ENCODE results near the gene WRAP73. TPM values are rescaled to one million over a fixed set of nuclear protein-coding genes. Genes with fewer than 3 reads are reported as not detected.

WRAP73 gene
- total and polyA plus RNA-seq, 9 of the 15 experiments (the other 6 are each of a cell fraction or from before 2014, with no cell fraction given) = 4.3 to 51.8 (median 30.1) TPM

DNA sequence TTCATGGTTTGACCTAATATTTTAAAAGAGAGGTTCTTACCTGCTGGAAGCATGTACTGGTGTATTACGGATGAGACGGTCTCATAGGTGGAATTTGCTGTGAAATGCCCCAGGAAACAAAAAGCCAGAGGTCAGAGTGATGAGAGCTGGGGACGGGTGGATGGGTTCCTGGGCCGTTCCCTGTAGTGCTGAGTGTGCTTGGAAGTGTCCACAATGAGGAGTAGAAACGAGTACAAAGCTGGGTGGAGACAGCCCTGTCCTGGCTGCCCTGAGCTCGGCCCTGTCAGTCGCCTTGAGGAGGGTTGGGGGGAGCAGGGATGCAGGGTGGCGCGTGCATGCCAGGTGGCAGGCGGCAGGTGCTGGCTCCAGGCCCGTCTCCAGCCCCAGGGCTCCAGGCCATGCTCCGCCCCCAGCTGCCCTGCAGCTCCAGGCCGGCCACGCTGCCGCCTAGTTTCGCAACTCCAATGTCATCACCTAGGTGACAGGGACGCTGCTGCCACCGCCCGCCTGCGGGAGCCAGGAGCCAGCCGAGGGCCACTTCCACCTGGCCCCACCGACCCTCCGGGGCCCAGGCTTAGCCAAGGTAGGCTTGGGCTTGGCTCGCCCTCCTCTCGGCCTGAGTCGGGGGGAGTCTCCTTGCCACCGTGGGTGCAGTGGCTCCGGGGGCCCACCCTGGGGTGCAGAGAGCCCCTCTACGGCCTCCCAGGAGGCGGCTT is 18.8 kb upstream of the WRAP73 start (continued):
- TF ChIP-seq, protein P1, sequence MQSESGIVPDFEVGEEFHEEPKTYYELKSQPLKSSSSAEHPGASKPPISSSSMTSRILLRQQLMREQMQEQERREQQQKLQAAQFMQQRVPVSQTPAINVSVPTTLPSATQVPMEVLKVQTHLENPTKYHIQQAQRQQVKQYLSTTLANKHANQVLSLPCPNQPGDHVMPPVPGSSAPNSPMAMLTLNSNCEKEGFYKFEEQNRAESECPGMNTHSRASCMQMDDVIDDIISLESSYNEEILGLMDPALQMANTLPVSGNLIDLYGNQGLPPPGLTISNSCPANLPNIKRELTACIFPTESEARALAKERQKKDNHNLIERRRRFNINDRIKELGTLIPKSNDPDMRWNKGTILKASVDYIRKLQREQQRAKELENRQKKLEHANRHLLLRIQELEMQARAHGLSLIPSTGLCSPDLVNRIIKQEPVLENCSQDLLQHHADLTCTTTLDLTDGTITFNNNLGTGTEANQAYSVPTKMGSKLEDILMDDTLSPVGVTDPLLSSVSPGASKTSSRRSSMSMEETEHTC (IDR thresholded peaks at IDR 0.05) = no peak
- TF ChIP-seq RAD21 (CRISPR knock-in tag; conservative IDR thresholded peaks at IDR 0.05 in 1 of 2, IDR thresholded peaks at IDR 0.05 in 1 of 2) (no peak), FOS (IDR thresholded peaks at IDR 0.05; ENCODE audit: extremely low read depth, insufficient read length) (no peak), RFX1 (IDR thresholded peaks at IDR 0.05) (peak; percentile 88), POLR3G (IDR thresholded peaks at IDR 0.05; ENCODE audit: extremely low read depth, insufficient read length, insufficient replicate concordance) (no peak), CREB1 (IDR thresholded peaks at IDR 0.05) (no peak), CREB1 (CRISPR knock-in tag; IDR thresholded peaks at IDR 0.05) (no peak), BHLHE40 (IDR thresholded peaks at IDR 0.05; ENCODE audit: low read length) (peak; percentile 42; the same call in 1 of the 2 replicates), ZNF354B (CRISPR knock-in tag; IDR thresholded peaks at IDR 0.05) (no peak), ZNF146 (CRISPR knock-in tag; IDR thresholded peaks at IDR 0.05; ENCODE audit: unreplicated experiment) (no peak), ETV5 (CRISPR knock-in tag; IDR thresholded peaks at IDR 0.05; ENCODE audit: low read depth) (no peak), ASH1L (IDR thresholded peaks at IDR 0.05; ENCODE audit: borderline replicate concordance, low read depth, partially characterized antibody) (no peak)
- TF ChIP-seq, protein P2, sequence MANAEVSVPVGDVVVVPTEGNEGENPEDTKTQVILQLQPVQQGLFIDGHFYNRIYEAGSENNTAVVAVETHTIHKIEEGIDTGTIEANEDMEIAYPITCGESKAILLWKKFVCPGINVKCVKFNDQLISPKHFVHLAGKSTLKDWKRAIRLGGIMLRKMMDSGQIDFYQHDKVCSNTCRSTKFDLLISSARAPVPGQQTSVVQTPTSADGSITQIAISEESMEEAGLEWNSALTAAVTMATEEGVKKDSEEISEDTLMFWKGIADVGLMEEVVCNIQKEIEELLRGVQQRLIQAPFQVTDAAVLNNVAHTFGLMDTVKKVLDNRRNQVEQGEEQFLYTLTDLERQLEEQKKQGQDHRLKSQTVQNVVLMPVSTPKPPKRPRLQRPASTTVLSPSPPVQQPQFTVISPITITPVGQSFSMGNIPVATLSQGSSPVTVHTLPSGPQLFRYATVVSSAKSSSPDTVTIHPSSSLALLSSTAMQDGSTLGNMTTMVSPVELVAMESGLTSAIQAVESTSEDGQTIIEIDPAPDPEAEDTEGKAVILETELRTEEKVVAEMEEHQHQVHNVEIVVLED (CRISPR knock-in tag; IDR thresholded peaks at IDR 0.05) = no peak
- TF ChIP-seq, protein P3, sequence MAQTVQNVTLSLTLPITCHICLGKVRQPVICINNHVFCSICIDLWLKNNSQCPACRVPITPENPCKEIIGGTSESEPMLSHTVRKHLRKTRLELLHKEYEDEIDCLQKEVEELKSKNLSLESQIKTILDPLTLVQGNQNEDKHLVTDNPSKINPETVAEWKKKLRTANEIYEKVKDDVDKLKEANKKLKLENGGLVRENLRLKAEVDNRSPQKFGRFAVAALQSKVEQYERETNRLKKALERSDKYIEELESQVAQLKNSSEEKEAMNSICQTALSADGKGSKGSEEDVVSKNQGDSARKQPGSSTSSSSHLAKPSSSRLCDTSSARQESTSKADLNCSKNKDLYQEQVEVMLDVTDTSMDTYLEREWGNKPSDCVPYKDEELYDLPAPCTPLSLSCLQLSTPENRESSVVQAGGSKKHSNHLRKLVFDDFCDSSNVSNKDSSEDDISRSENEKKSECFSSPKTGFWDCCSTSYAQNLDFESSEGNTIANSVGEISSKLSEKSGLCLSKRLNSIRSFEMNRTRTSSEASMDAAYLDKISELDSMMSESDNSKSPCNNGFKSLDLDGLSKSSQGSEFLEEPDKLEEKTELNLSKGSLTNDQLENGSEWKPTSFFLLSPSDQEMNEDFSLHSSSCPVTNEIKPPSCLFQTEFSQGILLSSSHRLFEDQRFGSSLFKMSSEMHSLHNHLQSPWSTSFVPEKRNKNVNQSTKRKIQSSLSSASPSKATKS (CRISPR knock-in tag; IDR thresholded peaks at IDR 0.05) = no peak
- TF ChIP-seq, protein P4, sequence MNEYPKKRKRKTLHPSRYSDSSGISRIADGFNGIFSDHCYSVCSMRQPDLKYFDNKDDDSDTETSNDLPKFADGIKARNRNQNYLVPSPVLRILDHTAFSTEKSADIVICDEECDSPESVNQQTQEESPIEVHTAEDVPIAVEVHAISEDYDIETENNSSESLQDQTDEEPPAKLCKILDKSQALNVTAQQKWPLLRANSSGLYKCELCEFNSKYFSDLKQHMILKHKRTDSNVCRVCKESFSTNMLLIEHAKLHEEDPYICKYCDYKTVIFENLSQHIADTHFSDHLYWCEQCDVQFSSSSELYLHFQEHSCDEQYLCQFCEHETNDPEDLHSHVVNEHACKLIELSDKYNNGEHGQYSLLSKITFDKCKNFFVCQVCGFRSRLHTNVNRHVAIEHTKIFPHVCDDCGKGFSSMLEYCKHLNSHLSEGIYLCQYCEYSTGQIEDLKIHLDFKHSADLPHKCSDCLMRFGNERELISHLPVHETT (CRISPR knock-in tag; conservative IDR thresholded peaks at IDR 0.05 in 1 of 2, IDR thresholded peaks at IDR 0.05 in 1 of 2) = no peak
- TF ChIP-seq, protein P5, sequence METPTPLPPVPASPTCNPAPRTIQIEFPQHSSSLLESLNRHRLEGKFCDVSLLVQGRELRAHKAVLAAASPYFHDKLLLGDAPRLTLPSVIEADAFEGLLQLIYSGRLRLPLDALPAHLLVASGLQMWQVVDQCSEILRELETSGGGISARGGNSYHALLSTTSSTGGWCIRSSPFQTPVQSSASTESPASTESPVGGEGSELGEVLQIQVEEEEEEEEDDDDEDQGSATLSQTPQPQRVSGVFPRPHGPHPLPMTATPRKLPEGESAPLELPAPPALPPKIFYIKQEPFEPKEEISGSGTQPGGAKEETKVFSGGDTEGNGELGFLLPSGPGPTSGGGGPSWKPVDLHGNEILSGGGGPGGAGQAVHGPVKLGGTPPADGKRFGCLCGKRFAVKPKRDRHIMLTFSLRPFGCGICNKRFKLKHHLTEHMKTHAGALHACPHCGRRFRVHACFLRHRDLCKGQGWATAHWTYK (CRISPR knock-in tag; IDR thresholded peaks at IDR 0.05) = no peak
